GM12878 (cell line): Measurements from ENCODE around the gene VEPH1. TPM values are rescaled to one million over a fixed set of nuclear protein-coding genes. Genes with fewer than 3 reads are reported as not detected.

Experiments used
- ATAC-seq: fragments of 200-7000 bp; cut with Tn5 transposase; 3 replicates; pipeline ENCODE4 v1.9.1; 2020; ENCODE audit warnings: mild to moderate bottlenecking, moderate library complexity
- BruUV-seq: library from RNA; stranded (reverse); fragments of 400-500 nt; replicated peaks from 2 replicates; lab custom pipeline; 2021; lab: Mats Ljungman, UMichigan
- CTCF ChIA-PET: fragments of 300-600 bp; sonication (Branson Sonifier 250); formaldehyde crosslinking; extraction: SDS; loops from one replicate; lab custom pipeline; 2021; ENCODE audit warnings: inconsistent platforms; lab: Yijun Ruan, JAX
- POLR2A ChIA-PET: fragments of 350-600 bp; formaldehyde crosslinking; extraction: SDS; loops from one replicate; lab custom pipeline; 2021; ENCODE audit warnings: inconsistent platforms; lab: Charles Lee
- RAD21 ChIA-PET: fragments of 300-600 bp; sonication (Branson Sonifier 250); formaldehyde crosslinking; loops from one replicate; lab custom pipeline; 2023; ENCODE audit warnings: antibody characterized with exemption; ENCODE audit not compliant: unreplicated experiment; lab: Charles Lee
- SMC1A ChIA-PET: fragments of 300-600 bp; sonication (Branson Sonifier 250); formaldehyde crosslinking; loops from one replicate; lab custom pipeline; 2023; ENCODE audit not compliant: unreplicated experiment, uncharacterized antibody; lab: Charles Lee
- DNase-seq: peaks from one replicate; pipeline ENCODE4 v3.0.0-alpha.2; 2011; ENCODE audit warnings: low read depth, low spot score
- FAIRE-seq: peaks from 3 replicates; lab custom pipeline; 2011; peaks lifted over from hg19 to GRCh38; lab: Jason Lieb, UNC
- H2AFZ ChIP-seq: 2 replicates; pipeline ENCODE4 v1.6.0; 2011; ENCODE audit warnings: low read depth, low read length, control low read depth; ENCODE audit not compliant: control insufficient read depth
- H3K27ac ChIP-seq: 2 replicates; pipeline ENCODE4 v1.5.1; 2011; ENCODE audit warnings: control low read depth; ENCODE audit not compliant: control insufficient read depth, insufficient read depth
- H3K27me3 ChIP-seq, 2 experiments: replicated peaks in 1 of 2; 2 replicates each; pipeline versions ENCODE4 v1.6.0 to v1.6.1; 2011; ENCODE audit warnings: low read length in 1 of 2; ENCODE audit not compliant: control insufficient read depth in 2 of 2, insufficient read depth in 2 of 2
- H3K36me3 ChIP-seq, 2 experiments: 2 replicates each; pipeline ENCODE4 v1.5.1; 2011; ENCODE audit warnings: low read length in 1 of 2; ENCODE audit not compliant: control insufficient read depth in 2 of 2, insufficient read depth in 2 of 2
- H3K4me1 ChIP-seq: 2 replicates; pipeline ENCODE4 v1.6.1; 2011; ENCODE audit warnings: mild to moderate bottlenecking, low read length, moderate library complexity, mixed read lengths; ENCODE audit not compliant: control insufficient read depth, insufficient read depth
- H3K4me2 ChIP-seq: 2 replicates; pipeline ENCODE4 v1.6.0; 2011; ENCODE audit warnings: control low read depth; ENCODE audit not compliant: control insufficient read depth, insufficient read depth
- H3K4me3 ChIP-seq: fragments of 200-600 bp; sonication (generic); 2 replicates; pipeline ENCODE4 v1.5.1; 2016
- H3K79me2 ChIP-seq: 2 replicates; pipeline ENCODE4 v1.6.0; 2011; ENCODE audit warnings: low read length; ENCODE audit not compliant: control insufficient read depth, insufficient read depth
- H3K9ac ChIP-seq: 2 replicates; pipeline ENCODE4 v1.8.0; 2011; ENCODE audit warnings: low read length, control low read depth, mixed read lengths; ENCODE audit not compliant: control insufficient read depth, insufficient read depth
- H3K9me3 ChIP-seq: replicated peaks from 3 replicates; pipeline ENCODE4 v1.5.1; 2011; ENCODE audit warnings: mild to moderate bottlenecking, low read length; ENCODE audit not compliant: control insufficient read depth, insufficient read depth
- H4K20me1 ChIP-seq: 2 replicates; pipeline ENCODE4 v1.6.0; 2011; ENCODE audit not compliant: control insufficient read depth, insufficient read depth
- BCL11A ChIP-seq: IDR thresholded peaks from 2 replicates; pipeline ENCODE4 v1.6.1; 2011; ENCODE audit warnings: low read depth, low read length
- BRCA1 ChIP-seq: IDR thresholded peaks from 2 replicates; pipeline ENCODE4 v1.6.1; 2011; ENCODE audit warnings: low read depth, low read length, improper control_type of control experiment
- FOS ChIP-seq: IDR thresholded peaks from 3 replicates; pipeline ENCODE4 v1.6.1; 2011; ENCODE audit warnings: borderline replicate concordance; ENCODE audit not compliant: insufficient read length; ENCODE audit errors: extremely low read depth
- FOXK2 ChIP-seq: fragments of 450-650 bp; IDR thresholded peaks from 2 replicates; pipeline ENCODE4 v1.6.1; 2017; ENCODE audit warnings: mild to moderate bottlenecking, moderate library complexity
- IKZF1 ChIP-seq: fragments of 450-650 bp; conservative IDR thresholded peaks from 2 replicates; pipeline ENCODE4 v1.6.1; 2017; ENCODE audit warnings: antibody characterized with exemption, mild to moderate bottlenecking
- IKZF2 ChIP-seq, 2 experiments: fragments of 450-650 bp; IDR thresholded peaks; 2 replicates each; pipeline ENCODE4 v1.6.1; 2017; ENCODE audit warnings: mild to moderate bottlenecking in 2 of 2, moderate library complexity in 2 of 2
- MEF2A ChIP-seq: IDR thresholded peaks from 2 replicates; pipeline ENCODE4 v1.6.1; 2011; ENCODE audit warnings: low read depth, mild to moderate bottlenecking, low read length, moderate library complexity; ENCODE audit not compliant: insufficient read depth
- NBN ChIP-seq: fragments of 450-650 bp; IDR thresholded peaks from 2 replicates; pipeline ENCODE4 v1.6.1; 2016
- NFYA ChIP-seq: IDR thresholded peaks from 2 replicates; pipeline ENCODE4 v1.6.1; 2011; ENCODE audit warnings: low read depth, mild to moderate bottlenecking, low read length, improper control_type of control experiment, borderline replicate concordance
- RBBP5 ChIP-seq: fragments of 200-600 bp; sonication (generic); conservative IDR thresholded peaks from 2 replicates; pipeline ENCODE4 v1.6.1; 2016
- SREBF2 ChIP-seq: IDR thresholded peaks from 2 replicates; pipeline ENCODE4 v1.6.1; 2012; ENCODE audit warnings: mild to moderate bottlenecking, low read length
- ZNF622 ChIP-seq: fragments of 450-650 bp; IDR thresholded peaks from 2 replicates; pipeline ENCODE4 v1.6.1; 2017; ENCODE audit warnings: mild to moderate bottlenecking, inconsistent platforms
- in situ Hi-C: fragments of 300-500 bp; cut with MboI; formaldehyde crosslinking; loops from 9 replicates; pipeline ENCODE4 v1.14.3; 2018; ENCODE audit warnings: mixed read lengths
- intact Hi-C: fragments of 100-400 bp; cut with micrococcal nuclease; formaldehyde crosslinking; loops from one replicate; pipeline ENCODE4 v1.14.2; 2022; ENCODE audit not compliant: unreplicated experiment
- polyA plus RNA-seq, 11 experiments: library from polyadenylated mRNA; depleted of rRNA in 4 of 11; unstranded in 6 of 11; stranded (reverse) in 5 of 11; fragments of >200 nt; fragmentation: Nextera tagmentation in 4 of 11; fragmentation: Illumina TruSeq in 1 of 11; extraction: Ambion mirVana in 4 of 11; extraction: Trizol in 1 of 11; gene quantifications; 1 replicate in 1 of 11; 2 replicates in 10 of 11; pipeline versions ENCODE4 v1.2.1 to v1.2.3, GENCODE V29; 2011 to 2016; ENCODE audit warnings: inconsistent platforms in 2 of 11, missing spikeins in 2 of 11, low read depth in 1 of 11
- total RNA-seq, 4 experiments: library from RNA; depleted of rRNA in 3 of 4; stranded (reverse); fragments of >200 nt in 3 of 4; fragmentation: Illumina TruSeq in 1 of 4; extraction: Trizol in 1 of 4; gene quantifications; 2 replicates each; pipeline versions ENCODE4 v1.2.1 to v1.2.3, GENCODE V29; 2013 to 2021

Gene VEPH1
- total and polyA plus RNA-seq, 10 of the 15 experiments (the other 5 are each of a cell fraction or from before 2014, with no cell fraction given): 0.04 to 0.26 (median 0.17) TPM; not detected in 7

GRCh38 chr3:157498371-157498770 lies 4.8 kb downstream of the VEPH1 start:
- H3K4me1 ChIP-seq: no peaks in the 10 kb centered on the region
- no peak for DNase-seq
- SMC1A ChIA-PET: interaction anchor here (1.2 kb wide), 1 partner anchor 338 kb away, joined by 3 read pairs; no protein-coding TSS in a partner anchor
- H3K4me2 ChIP-seq: no peak overlapping the region
- POLR2A ChIA-PET: interaction anchor here (0.7 kb wide), 1 partner anchor 54 kb away, joined by 3 read pairs; no protein-coding TSS in a partner anchor
- H3K4me3 ChIP-seq: no peak overlapping the region
- H3K79me2 ChIP-seq: no peaks in the 10 kb centered on the region
- BruUV-seq: no TSS peak
- no peaks in the 10 kb centered on the region for H3K9me3 ChIP-seq
- H2AFZ ChIP-seq: no peak overlapping the region
- RAD21 ChIA-PET: no interaction called here
- no peaks in the 10 kb centered on the region for H3K36me3 ChIP-seq
- peaks cover 1 to 7% of the 10 kb centered on the region in 2 experiments; a peak in 2 of 4 replicates for H3K27me3 ChIP-seq
- no peak overlapping the region for H3K27ac ChIP-seq
- TF ChIP-seq BRCA1 (no peak), RBBP5 (no peak), IKZF2 (IDR thresholded peaks at IDR 0.05) (no peak), NBN (no peak), IKZF1 (no peak), FOXK2 (no peak), MEF2A (no peak), ZNF622 (no peak), BCL11A (no peak), FOS (no peak), SREBF2 (no peak), NFYA (no peak)
- TF ChIP-seq, all 136 proteins: peak for 0
- no peak for ATAC-seq
- Histone ChIP-seq H3K9ac (no peak overlapping the region), H4K20me1 (no peaks in the 10 kb centered on the region)
- in situ Hi-C loops: no loop called here
- no peak for FAIRE-seq
- intact Hi-C loops: loop anchor here (10.0 kb wide), 2 partner anchors 144 to 254 kb away; no protein-coding TSS in a partner anchor
- CTCF ChIA-PET: no interaction called here
